HG02588 (cell line): ENCODE results near the gene THSD4.

ENCODE experiments used
- ATAC-seq: cut with Tn5 transposase; IDR thresholded peaks from one replicate; pipeline ENCODE4 v1.9.1; 2021; ENCODE audit warnings: mild to moderate bottlenecking, moderate library complexity; ENCODE audit not compliant: unreplicated experiment

The THSD4 gene

GRCh38 chr15:71595846-71596553 is 480.7 kb downstream of the THSD4 start:
- no peak for ATAC-seq

- ATAC-seq: no peak
Measured at GRCh38 chr15:71596672-71597071, 481.4 kb downstream of the THSD4 start.

- ATAC-seq: no peak
Measured at GRCh38 chr15:71597126-71597525, 481.9 kb downstream of the THSD4 start.

- no peak for ATAC-seq
Measured at GRCh38 chr15:71597637-71598036, 482.4 kb downstream of the THSD4 start.

- ATAC-seq: no peak
Measured at GRCh38 chr15:71598741-71599140, 483.5 kb downstream of the THSD4 start.

- no peak for ATAC-seq
Measured at GRCh38 chr15:71599418-71600151, 484.3 kb downstream of the THSD4 start.

- no peak for ATAC-seq
Measured at GRCh38 chr15:71600237-71600636, 485.0 kb downstream of the THSD4 start.

GRCh38 chr15:71601038-71601834 is 486.0 kb downstream of the THSD4 start:
- no peak for ATAC-seq

- ATAC-seq: no peak
Measured at GRCh38 chr15:71603379-71603778, 488.1 kb downstream of the THSD4 start.

- no peak for ATAC-seq
Measured at GRCh38 chr15:71607383-71607782, 492.1 kb downstream of the THSD4 start.

GRCh38 chr15:71610728-71611552 is 495.7 kb downstream of the THSD4 start:
- no peak for ATAC-seq

GRCh38 chr15:71611553-71612396 is 496.5 kb downstream of the THSD4 start:
- ATAC-seq: no peak

GRCh38 chr15:71612397-71612722 is 497.1 kb downstream of the THSD4 start:
- no peak for ATAC-seq

GRCh38 chr15:71612869-71613268 is 497.6 kb downstream of the THSD4 start:
- ATAC-seq: no peak

- ATAC-seq: no peak
Measured at GRCh38 chr15:71623111-71623510, 507.8 kb downstream of the THSD4 start.

- ATAC-seq: no peak
Measured at GRCh38 chr15:71626596-71627088, 511.4 kb downstream of the THSD4 start.

- no peak for ATAC-seq
Measured at GRCh38 chr15:71627188-71627587, 511.9 kb downstream of the THSD4 start.

- no peak for ATAC-seq
Measured at GRCh38 chr15:71627604-71628003, 512.3 kb downstream of the THSD4 start.

- no peak for ATAC-seq
Measured at GRCh38 chr15:71628988-71629770, 513.9 kb downstream of the THSD4 start.
